ENCODE results near the gene MYH11. TPM values are rescaled to one million over a fixed set of nuclear protein-coding genes. Genes with fewer than 3 reads are reported as not detected.

MYH11 gene
- total and polyA plus RNA-seq, 2 experiments from 2014 or later, result 1.6 to 5.9 TPM

GRCh38 chr16:15827709-15828343 lies 29.0 kb downstream of the MYH11 start:
- Histone ChIP-seq H3K4me2 (no peak overlapping the region), H3F3A (replicated peaks; ENCODE audit: low read depth) (no peaks in the 10 kb centered on the region), H3K27me3 (ENCODE audit: insufficient read depth) (no peaks in the 10 kb centered on the region), H4K20me1 (replicated peaks; ENCODE audit: insufficient read depth) (no peaks in the 10 kb centered on the region), H3K9me2 (ENCODE audit: insufficient read depth) (no peaks in the 10 kb centered on the region), H3K27ac (ENCODE audit: low read depth) (no peak overlapping the region), H3K79me2 (replicated peaks; ENCODE audit: insufficient read depth) (no peaks in the 10 kb centered on the region), H3K36me3 (ENCODE audit: insufficient read depth) (no peaks in the 10 kb centered on the region), H3K4me3 (no peak overlapping the region), H3K4me1 (ENCODE audit: insufficient read depth) (no peaks in the 10 kb centered on the region), H2AFZ (no peak overlapping the region)
- DNase-seq (ENCODE audit: low spot score) (no peak), ATAC-seq (no peak)
- Mint-ChIP-seq H3K36me3 (ENCODE audit: low read depth) (no peaks in the 10 kb centered on the region), H3K27ac (no peak overlapping the region), H3K9me3 (no peaks in the 10 kb centered on the region), H3K27me3 (ENCODE audit: insufficient read depth, low read depth, poor library complexity) (peaks cover 4% of the 10 kb centered on the region), H3K4me1 (no peaks in the 10 kb centered on the region), H3K4me3 (no peak overlapping the region)
- no peak for TF ChIP-seq ZNF331 (CRISPR knock-in tag; IDR thresholded peaks at IDR 0.05; ENCODE audit: low read depth)
- TF ChIP-seq CREB1 (CRISPR knock-in tag; IDR thresholded peaks at IDR 0.05; ENCODE audit: low read depth), result no peak
- no peak for TF ChIP-seq STAT1 (IDR thresholded peaks at IDR 0.05; ENCODE audit: unreplicated experiment)
- no peak for TF ChIP-seq ZNF114 (CRISPR knock-in tag; IDR thresholded peaks at IDR 0.05)
- no peak for TF ChIP-seq EZH2 (IDR thresholded peaks at IDR 0.05; ENCODE audit: low read depth, unreplicated experiment)
- TF ChIP-seq, protein P1, sequence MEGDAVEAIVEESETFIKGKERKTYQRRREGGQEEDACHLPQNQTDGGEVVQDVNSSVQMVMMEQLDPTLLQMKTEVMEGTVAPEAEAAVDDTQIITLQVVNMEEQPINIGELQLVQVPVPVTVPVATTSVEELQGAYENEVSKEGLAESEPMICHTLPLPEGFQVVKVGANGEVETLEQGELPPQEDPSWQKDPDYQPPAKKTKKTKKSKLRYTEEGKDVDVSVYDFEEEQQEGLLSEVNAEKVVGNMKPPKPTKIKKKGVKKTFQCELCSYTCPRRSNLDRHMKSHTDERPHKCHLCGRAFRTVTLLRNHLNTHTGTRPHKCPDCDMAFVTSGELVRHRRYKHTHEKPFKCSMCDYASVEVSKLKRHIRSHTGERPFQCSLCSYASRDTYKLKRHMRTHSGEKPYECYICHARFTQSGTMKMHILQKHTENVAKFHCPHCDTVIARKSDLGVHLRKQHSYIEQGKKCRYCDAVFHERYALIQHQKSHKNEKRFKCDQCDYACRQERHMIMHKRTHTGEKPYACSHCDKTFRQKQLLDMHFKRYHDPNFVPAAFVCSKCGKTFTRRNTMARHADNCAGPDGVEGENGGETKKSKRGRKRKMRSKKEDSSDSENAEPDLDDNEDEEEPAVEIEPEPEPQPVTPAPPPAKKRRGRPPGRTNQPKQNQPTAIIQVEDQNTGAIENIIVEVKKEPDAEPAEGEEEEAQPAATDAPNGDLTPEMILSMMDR (conservative IDR thresholded peaks at IDR 0.05; ENCODE audit: low read depth in 2 of 2), result no peak
- no peak for TF ChIP-seq ZNF462 (CRISPR knock-in tag; IDR thresholded peaks at IDR 0.05)
- no peak for TF ChIP-seq NANOG (IDR thresholded peaks at IDR 0.05; ENCODE audit: borderline replicate concordance)
- TF ChIP-seq JUNB (IDR thresholded peaks at IDR 0.05; ENCODE audit: unreplicated experiment), result no peak
